Transverse colon (tissue), 4 donors: ENCODE measurements around the gene CARS2. TPM values are rescaled to one million over a fixed set of nuclear protein-coding genes. Genes with fewer than 3 reads are reported as not detected.

Experiments used
- DNase-seq: peaks from one replicate; pipeline ENCODE4 v3.0.0-alpha.2; 2019
- H3K27ac ChIP-seq, 4 donors: fragments of 200-600 bp; sonication (generic); 2 replicates each; pipeline ENCODE4 v1.5.1; 2016 to 2018; ENCODE audit warnings: inconsistent platforms in 4 of 4
- H3K27me3 ChIP-seq: fragments of 200-600 bp; sonication (generic); 2 replicates; pipeline ENCODE4 v1.5.1; 2017; ENCODE audit warnings: inconsistent platforms
- H3K36me3 ChIP-seq, 4 donors: fragments of 200-600 bp; sonication (generic); 2 replicates each; pipeline ENCODE4 v1.5.1; 2017 to 2019; ENCODE audit warnings: inconsistent platforms in 4 of 4
- H3K4me1 ChIP-seq, 4 donors: fragments of 200-600 bp; sonication (generic); 2 replicates each; pipeline ENCODE4 v1.5.1; 2017 to 2020; ENCODE audit warnings: inconsistent platforms in 4 of 4
- H3K4me3 ChIP-seq, 4 donors: fragments of 200-600 bp; sonication (generic); 1 replicate in 1 of 4; 2 replicates in 3 of 4; pipeline versions ENCODE4 v1.5.1 to v1.6.1; 2017 to 2019; ENCODE audit warnings: inconsistent platforms in 4 of 4
- H3K9me3 ChIP-seq, 2 donors: fragments of 200-600 bp; sonication (generic); 2 replicates each; pipeline ENCODE4 v1.5.1; 2017 to 2019; ENCODE audit warnings: inconsistent platforms in 2 of 2
- CTCF ChIP-seq, 5 experiments: fragments of 200-600 bp in 3 of 5; fragments of 450-650 bp in 2 of 5; sonication (generic) in 3 of 5; IDR thresholded peaks; 1 replicate in 2 of 5; 2 replicates in 3 of 5; pipeline ENCODE4 v1.5.1; 2016 to 2017; ENCODE audit warnings: antibody characterized with exemption in 5 of 5, inconsistent platforms in 3 of 5, mild to moderate bottlenecking in 2 of 5, moderate library complexity in 1 of 5
- EP300 ChIP-seq: sonication (generic); formaldehyde crosslinking; IDR thresholded peaks from one replicate; pipeline ENCODE4 v1.6.1; 2017; ENCODE audit warnings: antibody characterized with exemption, low read depth
- POLR2A ChIP-seq: fragments of 450-650 bp; IDR thresholded peaks from one replicate; pipeline ENCODE4 v1.6.1; 2016; ENCODE audit warnings: antibody characterized with exemption, mild to moderate bottlenecking, moderate library complexity
- POLR2AphosphoS5 ChIP-seq, 3 donors: sonication (generic); formaldehyde crosslinking; IDR thresholded peaks; one replicate each; pipeline ENCODE4 v1.6.1; 2016; ENCODE audit warnings: antibody characterized with exemption in 3 of 3
- WGBS, 2 donors: methylation state at CpG; one replicate each; pipeline ENCODE4 v1.1.5; 2018; ENCODE audit warnings: low coverage in 1 of 2; 5-methylcytosine and 5-hydroxymethylcytosine counted together
- in situ Hi-C, 4 donors: fragments of 200-750 bp; cut with MboI; loops; one replicate each; pipeline versions ENCODE4 v1.15.0 to v1.15.1; 2017; ENCODE audit warnings: low sequenced_read_pairs in 3 of 4, low pct_ligation_motif_present in 1 of 4, low pct_unique_long_range_greater_than_20kb in 1 of 4
- intact Hi-C: fragments of 100-400 bp; cut with DNase I; formaldehyde crosslinking; loops from one replicate; pipeline ENCODE4 v1.15.1; 2023; ENCODE audit warnings: low total_unique reads
- total RNA-seq, 4 donors: library from RNA; depleted of rRNA; stranded (reverse); fragments of >200 nt; gene quantifications; one replicate each; pipeline ENCODE4 v1.1.0, GENCODE V29; 2016

CARS2 gene
- total RNA-seq, 4 donors from 2014 or later, result 35.2 to 152 (median 56.2) TPM

DNA sequence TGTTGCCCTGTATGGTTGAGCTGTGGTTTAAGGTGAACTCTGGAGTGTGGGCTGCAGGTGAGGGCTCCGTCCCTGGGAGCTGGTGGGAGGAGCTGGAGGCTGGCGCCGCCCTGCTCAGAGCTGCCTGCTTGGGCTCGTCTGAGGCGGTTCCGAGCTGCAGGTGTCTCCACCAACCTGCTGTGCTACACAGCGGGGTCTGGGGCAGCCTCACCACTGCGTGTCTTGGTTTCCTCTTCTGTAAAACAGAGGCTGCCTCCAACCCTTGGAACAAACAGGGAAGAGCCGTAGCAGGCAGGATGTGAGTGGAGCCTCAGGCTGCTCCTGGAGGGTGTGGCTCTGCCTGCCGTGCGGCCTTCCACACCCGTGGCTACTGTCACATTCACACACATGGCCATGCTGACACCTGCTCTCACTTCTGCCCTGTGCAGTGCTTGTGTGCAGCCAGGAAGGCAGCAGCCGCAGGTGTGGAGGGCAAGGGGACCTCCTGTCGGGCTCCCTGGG lies 69.2 kb downstream of the CARS2 start:
- H3K27ac ChIP-seq, result no peak overlapping the region
- intact Hi-C loops, result no loop called here
- H3K9me3 ChIP-seq, result no peaks in the 10 kb centered on the region
- H3K4me1 ChIP-seq, result no peaks in the 10 kb centered on the region
- no peaks in the 10 kb centered on the region for H3K27me3 ChIP-seq
- WGBS, 2 donors, result 88% methylated on average over 14 of the region's 14 CpGs; no CpG with 5 or more reads in 1 of the 2 donors
- in situ Hi-C loops, result no loop called here
- H3K4me3 ChIP-seq, result no peak overlapping the region
- DNase-seq, result no peak
- H3K36me3 ChIP-seq, result peaks cover 0 to 31% (median 13%) of the 10 kb centered on the region in 4 donors
- TF ChIP-seq POLR2A (no peak), POLR2AphosphoS5 (IDR thresholded peaks at IDR 0.05) (no peak), CTCF (IDR thresholded peaks at IDR 0.05) (no peak), EP300 (no peak)

DNA sequence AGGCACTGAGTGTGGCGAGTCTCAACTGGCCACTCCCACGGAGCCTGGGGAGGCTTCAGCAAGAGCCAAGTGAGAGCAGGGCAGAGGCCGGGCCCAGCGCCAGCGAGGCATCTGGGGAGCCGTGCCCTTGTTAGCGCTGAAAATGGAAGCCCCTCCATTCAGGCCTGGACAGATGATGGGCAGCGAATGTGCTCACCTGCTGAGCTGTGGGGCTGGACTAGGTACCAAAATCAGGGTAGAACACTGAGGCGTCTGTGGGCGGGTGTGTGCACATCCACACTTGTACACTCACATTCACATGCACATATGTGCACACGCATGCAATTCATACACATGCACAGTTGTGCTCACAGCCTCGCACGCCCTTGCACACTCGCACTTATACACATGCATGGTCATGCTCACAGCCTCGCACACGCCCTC lies 69.9 kb downstream of the CARS2 start:
- Histone ChIP-seq H3K4me1 (peaks cover 0 to 2% (median 0%) of the 10 kb centered on the region in 4 donors), H3K9me3 (no peaks in the 10 kb centered on the region), H3K4me3 (no peak overlapping the region), H3K27me3 (no peaks in the 10 kb centered on the region), H3K36me3 (peaks cover 0 to 31% (median 15%) of the 10 kb centered on the region in 4 donors), H3K27ac (no peak overlapping the region)
- in situ Hi-C loops (no loop called here), intact Hi-C loops (no loop called here)
- TF ChIP-seq EP300, result no peak
- no peak for DNase-seq
- 88% methylated on average over 16 of the region's 16 CpGs; no CpG with 5 or more reads in 1 of the 2 donors for WGBS, 2 donors

- H3K27ac ChIP-seq, result no peak overlapping the region
- in situ Hi-C loops, result no loop called here
- intact Hi-C loops, result no loop called here
These were observed 70.4 kb downstream of the CARS2 start for GRCh38 chr13:110635405-110636002.

GRCh38 chr13:110634558-110634957 lies 71.4 kb downstream of the CARS2 start:
- in situ Hi-C loops (no loop called here), intact Hi-C loops (no loop called here)
- Histone ChIP-seq H3K4me3 (no peak overlapping the region), H3K9me3 (no peaks in the 10 kb centered on the region), H3K4me1 (peaks cover 0 to 13% (median 3%) of the 10 kb centered on the region in 4 donors), H3K36me3 (peaks cover 0 to 31% (median 15%) of the 10 kb centered on the region in 4 donors), H3K27me3 (no peaks in the 10 kb centered on the region), H3K27ac (no peak overlapping the region)
- WGBS, 2 donors, result 93% methylated on average over 19 of the region's 19 CpGs; no CpG with 5 or more reads in 1 of the 2 donors
- TF ChIP-seq POLR2AphosphoS5 (IDR thresholded peaks at IDR 0.05), result no peak
- no peak for TF ChIP-seq POLR2A
- no peak for TF ChIP-seq EP300
- no peak for TF ChIP-seq CTCF (IDR thresholded peaks at IDR 0.05)
- no peak for DNase-seq

More at GRCh38 chr13:110635405-110636002, 70.4 kb downstream of the CARS2 start:
- Histone ChIP-seq H3K4me1 (peaks cover 0 to 8% (median 0%) of the 10 kb centered on the region in 4 donors), H3K27me3 (no peaks in the 10 kb centered on the region), H3K36me3 (peaks cover 0 to 31% (median 15%) of the 10 kb centered on the region in 4 donors), H3K4me3 (no peak overlapping the region), H3K9me3 (no peaks in the 10 kb centered on the region)
- no peak for TF ChIP-seq POLR2AphosphoS5 (IDR thresholded peaks at IDR 0.05)
- no peak for TF ChIP-seq POLR2A
- no peak for TF ChIP-seq EP300
- no peak for TF ChIP-seq CTCF (IDR thresholded peaks at IDR 0.05)
- no peak for DNase-seq
- WGBS, 2 donors, result 91 to 100% methylated on average over 1 to 17 of the region's 19 CpGs
